Lower leg skin (tissue), 4 donors: ENCODE measurements around the gene GAL3ST1. TPM values are rescaled to one million over a fixed set of nuclear protein-coding genes. Genes with fewer than 3 reads are reported as not detected.
"Not testable (repeated sequence)": the region's sequence is repeated elsewhere in the genome, so short reads cannot be mapped to it uniquely, and the experiment has no call there.

ENCODE experiments used
- DNase-seq, 2 donors: peaks; one replicate each; pipeline ENCODE4 v3.0.0-alpha.2; 2019; ENCODE audit warnings: low spot score in 2 of 2
- H3K4me3 ChIP-seq: fragments of 200-600 bp; sonication (generic); 2 replicates; pipeline ENCODE4 v1.5.1; 2017; ENCODE audit warnings: mild to moderate bottlenecking, low read depth; ENCODE audit not compliant: poor library complexity, severe bottlenecking
- POLR2A ChIP-seq, 2 donors: fragments of 450-650 bp; IDR thresholded peaks; one replicate each; pipeline ENCODE4 v1.6.1; 2016 to 2017; ENCODE audit warnings: antibody characterized with exemption in 2 of 2, mild to moderate bottlenecking in 1 of 2, moderate library complexity in 1 of 2
- WGBS, 2 donors: methylation state at CpG; one replicate each; pipeline ENCODE4 v1.1.5; 2018; 5-methylcytosine and 5-hydroxymethylcytosine counted together
- intact Hi-C: fragments of 100-400 bp; cut with DNase I; formaldehyde crosslinking; loops from one replicate; pipeline ENCODE4 v1.15.0; 2023; ENCODE audit warnings: low total_unique reads
- total RNA-seq, 4 donors: library from RNA; depleted of rRNA; stranded (reverse); fragments of >200 nt; gene quantifications; one replicate each; pipeline ENCODE4 v1.1.0, GENCODE V29; 2016
- TF ChIP-seq, protein P1 (sequence below), 3 donors: fragments of 450-650 bp; IDR thresholded peaks; one replicate each; pipeline ENCODE4 v1.5.1; 2016; ENCODE audit warnings: antibody characterized with exemption in 3 of 3, mild to moderate bottlenecking in 3 of 3, moderate library complexity in 2 of 3

Gene GAL3ST1
- total RNA-seq, 4 donors from 2014 or later, result 0.61 to 6.4 (median 1.9) TPM

GRCh38 chr22:30572840-30573593 is 1.4 kb downstream of the GAL3ST1 start:
- intact Hi-C loops, result no loop called here
- WGBS, 2 donors, result 43 to 49% methylated on average over 12 of the region's 12 CpGs
- TF ChIP-seq, protein P1, sequence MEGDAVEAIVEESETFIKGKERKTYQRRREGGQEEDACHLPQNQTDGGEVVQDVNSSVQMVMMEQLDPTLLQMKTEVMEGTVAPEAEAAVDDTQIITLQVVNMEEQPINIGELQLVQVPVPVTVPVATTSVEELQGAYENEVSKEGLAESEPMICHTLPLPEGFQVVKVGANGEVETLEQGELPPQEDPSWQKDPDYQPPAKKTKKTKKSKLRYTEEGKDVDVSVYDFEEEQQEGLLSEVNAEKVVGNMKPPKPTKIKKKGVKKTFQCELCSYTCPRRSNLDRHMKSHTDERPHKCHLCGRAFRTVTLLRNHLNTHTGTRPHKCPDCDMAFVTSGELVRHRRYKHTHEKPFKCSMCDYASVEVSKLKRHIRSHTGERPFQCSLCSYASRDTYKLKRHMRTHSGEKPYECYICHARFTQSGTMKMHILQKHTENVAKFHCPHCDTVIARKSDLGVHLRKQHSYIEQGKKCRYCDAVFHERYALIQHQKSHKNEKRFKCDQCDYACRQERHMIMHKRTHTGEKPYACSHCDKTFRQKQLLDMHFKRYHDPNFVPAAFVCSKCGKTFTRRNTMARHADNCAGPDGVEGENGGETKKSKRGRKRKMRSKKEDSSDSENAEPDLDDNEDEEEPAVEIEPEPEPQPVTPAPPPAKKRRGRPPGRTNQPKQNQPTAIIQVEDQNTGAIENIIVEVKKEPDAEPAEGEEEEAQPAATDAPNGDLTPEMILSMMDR (IDR thresholded peaks at IDR 0.05), result no peak
- no peak for TF ChIP-seq POLR2A (IDR thresholded peaks at IDR 0.05)
- DNase-seq, result no peak
- no peak overlapping the region for H3K4me3 ChIP-seq

- intact Hi-C loops, result no loop called here
- DNase-seq, result no peak
- TF ChIP-seq, protein P1 (IDR thresholded peaks at IDR 0.05), result no peak
- no peak for TF ChIP-seq POLR2A (IDR thresholded peaks at IDR 0.05)
- H3K4me3 ChIP-seq, result no peak overlapping the region
- 86 to 89% methylated on average over 6 of the region's 6 CpGs for WGBS, 2 donors
These were observed 2.3 kb downstream of the GAL3ST1 start for GRCh38 chr22:30572210-30572609.

GRCh38 chr22:30569674-30570202 is 4.7 kb downstream of the GAL3ST1 start:
- intact Hi-C loops, result no loop called here
- 91 to 92% methylated on average over 10 of the region's 10 CpGs for WGBS, 2 donors
- no peak for TF ChIP-seq POLR2A (IDR thresholded peaks at IDR 0.05)
- TF ChIP-seq, protein P1 (IDR thresholded peaks at IDR 0.05), result no peak
- no peak for DNase-seq
- no peak overlapping the region for H3K4me3 ChIP-seq

DNA sequence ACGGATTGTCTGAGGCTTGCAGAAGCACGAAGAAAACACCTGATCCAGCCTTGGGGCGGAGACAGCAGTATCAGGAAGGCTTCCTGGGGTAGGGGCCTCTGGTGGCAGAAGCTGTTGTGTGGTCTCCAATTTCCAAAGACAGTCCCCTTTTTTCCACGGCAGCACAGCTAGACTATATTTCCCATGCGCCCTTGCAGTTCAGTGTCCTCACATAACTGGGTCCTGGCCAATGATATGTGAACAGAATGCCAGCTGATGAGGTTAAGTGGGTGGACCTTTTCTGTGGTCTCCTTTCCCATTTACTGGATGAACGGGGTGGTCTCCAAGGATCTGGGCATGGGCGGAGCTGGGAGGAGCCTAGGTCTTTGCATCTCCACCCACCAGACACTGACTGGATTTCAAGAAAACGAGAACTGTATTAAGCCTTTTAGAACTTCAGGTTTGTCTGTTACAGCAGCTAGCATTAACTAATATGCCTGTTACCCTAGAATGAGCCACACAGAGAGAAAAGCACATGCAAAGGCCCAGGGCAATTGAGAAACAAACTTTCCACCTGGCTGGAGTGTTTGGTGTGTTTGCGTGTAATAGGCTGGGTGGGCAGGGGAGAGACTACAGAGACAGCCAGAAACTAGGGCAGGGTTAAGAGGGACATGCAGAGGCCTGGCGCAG is 6.2 kb downstream of the GAL3ST1 start:
- no peak overlapping the region for H3K4me3 ChIP-seq
- no peak for DNase-seq
- intact Hi-C loops, result no loop called here
- TF ChIP-seq, protein P1 (IDR thresholded peaks at IDR 0.05), result no peak
- TF ChIP-seq POLR2A (IDR thresholded peaks at IDR 0.05), result no peak
- 65 to 69% methylated on average over 10 of the region's 10 CpGs for WGBS, 2 donors

- H3K4me3 ChIP-seq, intact Hi-C loops, DNase-seq: not testable (repeated sequence)
- WGBS, 2 donors, result 88 to 90% methylated on average over 6 of the region's 6 CpGs
These were observed 7.2 kb downstream of the GAL3ST1 start for GRCh38 chr22:30567277-30567676.

GRCh38 chr22:30566125-30566524 is 8.3 kb downstream of the GAL3ST1 start:
- intact Hi-C loops, result no loop called here
- TF ChIP-seq, protein P1 (IDR thresholded peaks at IDR 0.05), result no peak
- no peak for TF ChIP-seq POLR2A (IDR thresholded peaks at IDR 0.05)
- DNase-seq, result no peak
- WGBS, 2 donors, result 76 to 79% methylated on average over 7 of the region's 7 CpGs
- no peak overlapping the region for H3K4me3 ChIP-seq
